GM19328 (cell line): ENCODE measurements around the gene CD8A.
"Not testable (repeated sequence)": the region's sequence is repeated elsewhere in the genome, so short reads cannot be mapped to it uniquely, and the experiment has no call there.

ENCODE experiments used
- ATAC-seq: cut with Tn5 transposase; IDR thresholded peaks from one replicate; pipeline ENCODE4 v1.9.1; 2021; ENCODE audit warnings: mild to moderate bottlenecking, moderate library complexity; ENCODE audit not compliant: unreplicated experiment

Gene CD8A

DNA sequence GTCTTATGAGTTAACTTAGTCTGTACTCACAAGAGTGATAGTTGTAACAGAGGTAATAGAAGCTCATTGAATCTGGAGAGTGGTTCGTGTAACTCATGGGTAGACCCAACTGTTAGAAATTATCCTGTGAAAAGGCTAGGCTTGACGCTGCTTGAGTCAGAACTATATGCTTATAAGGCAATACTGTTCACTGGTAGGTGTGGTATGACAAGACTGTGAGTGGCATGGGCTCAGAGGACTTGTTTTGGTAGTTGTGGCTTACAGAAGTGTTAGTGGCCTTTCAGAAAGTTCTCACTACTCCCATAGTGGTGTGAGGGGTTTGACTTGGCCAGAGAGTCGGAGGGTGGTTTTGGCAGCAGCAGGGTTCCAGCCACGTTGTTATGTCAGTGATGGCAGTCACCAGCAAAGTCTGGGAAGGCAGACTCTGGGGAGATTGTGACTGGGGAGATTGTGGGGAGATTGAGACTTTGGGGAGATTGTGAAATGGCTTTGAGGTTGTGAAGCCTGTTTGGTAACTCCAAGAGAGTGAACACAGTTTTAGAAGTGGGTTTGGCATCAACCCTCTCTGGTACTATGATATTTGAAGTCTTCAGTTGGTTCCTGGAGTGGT, 48.7 kb downstream of the CD8A start:
- ATAC-seq, result not testable (repeated sequence)

DNA sequence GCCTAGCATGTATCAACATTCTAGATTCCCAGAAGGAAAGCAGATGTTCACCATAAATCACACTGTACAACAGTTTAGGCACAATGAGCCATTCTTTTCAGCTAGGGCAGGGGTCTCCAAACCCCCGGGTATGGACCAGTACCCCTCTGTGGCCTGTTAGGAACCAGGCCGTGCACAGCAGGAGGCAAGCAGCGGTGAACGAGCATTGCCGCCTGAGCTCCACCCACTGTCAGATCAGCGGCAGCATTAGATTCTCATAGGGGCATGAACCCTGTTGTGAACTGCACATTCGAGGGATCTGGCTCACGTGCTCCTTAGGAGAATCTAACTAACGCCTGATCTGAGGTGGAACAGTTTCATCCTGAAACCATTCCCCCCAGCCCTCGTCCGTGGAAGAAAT, 50.8 kb downstream of the CD8A start:
- not testable (repeated sequence) for ATAC-seq

DNA sequence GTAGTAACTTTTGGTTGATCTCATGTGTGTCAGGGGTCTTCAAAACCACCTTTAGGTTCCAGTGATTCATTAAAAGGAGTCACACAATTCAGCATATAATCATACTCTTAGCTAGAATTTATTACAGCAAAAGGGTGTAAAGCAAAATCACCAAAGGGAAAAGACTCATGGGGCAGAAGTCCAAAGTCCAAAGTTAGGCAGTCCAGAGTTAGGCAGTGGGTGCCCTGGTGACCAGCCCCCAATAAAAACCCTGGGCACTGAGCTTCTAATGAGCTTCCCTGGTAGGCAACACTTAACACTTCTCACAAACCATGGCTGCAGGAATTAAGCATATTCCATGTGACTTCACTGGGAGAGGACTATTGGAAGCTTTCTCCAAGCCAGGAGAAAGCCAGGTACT, 51.2 kb downstream of the CD8A start:
- not testable (repeated sequence) for ATAC-seq

DNA sequence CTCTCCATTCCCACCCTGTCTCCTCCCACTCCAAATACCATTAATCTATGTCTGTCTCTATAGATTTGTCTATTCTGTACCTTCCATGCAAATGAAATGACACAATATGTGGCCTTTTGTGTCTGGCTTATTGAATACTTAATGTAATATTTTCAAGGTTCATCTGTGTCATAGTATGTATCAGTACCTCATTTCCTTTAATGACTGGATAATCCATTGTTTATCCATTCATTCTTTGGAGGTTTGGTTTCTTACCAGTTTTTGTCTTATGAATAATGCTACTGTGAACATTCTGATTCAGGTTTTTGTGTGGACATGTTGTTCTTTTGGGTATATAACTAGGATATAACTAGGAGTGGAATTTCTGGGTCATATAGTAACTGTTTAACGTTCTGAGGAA, 55.8 kb downstream of the CD8A start:
- ATAC-seq, result not testable (repeated sequence)
